GM12892 (cell line): ENCODE data around the gene INCENP.

Experiments
- DNase-seq: peaks from one replicate; pipeline ENCODE4 v3.0.0; 2011; ENCODE audit not compliant: insufficient read length
- FAIRE-seq: peaks from 2 replicates; lab custom pipeline; 2011; peaks lifted over from hg19 to GRCh38; lab: Jason Lieb, UNC
- POLR2A ChIP-seq: IDR thresholded peaks from 2 replicates; pipeline ENCODE4 v1.6.1; 2011; ENCODE audit warnings: low read depth, low read length, control low read depth
- POLR2AphosphoS5 ChIP-seq: IDR thresholded peaks from 2 replicates; pipeline ENCODE4 v1.6.1; 2011; ENCODE audit warnings: low read depth, low read length, control low read depth
- TAF1 ChIP-seq: IDR thresholded peaks from 2 replicates; pipeline ENCODE4 v1.6.1; 2011; ENCODE audit warnings: low read depth, mild to moderate bottlenecking, control low read depth, low read length, borderline replicate concordance

The INCENP gene

GRCh38 chr11:62201376-62201775 is 77.6 kb downstream of the INCENP start:
- TF ChIP-seq TAF1 (no peak), POLR2AphosphoS5 (no peak), POLR2A (no peak)
- FAIRE-seq (no peak), DNase-seq (no peak)
